Breast epithelium (tissue), 4 donors: ENCODE measurements around the gene POLDIP2. TPM values are rescaled to one million over a fixed set of nuclear protein-coding genes. Genes with fewer than 3 reads are reported as not detected.

ENCODE experiments used
- DNase-seq, 2 donors: peaks; one replicate each; pipeline ENCODE4 v3.0.0-alpha.2; 2019; ENCODE audit warnings: low spot score in 2 of 2
- H3K27ac ChIP-seq, 2 donors: fragments of 200-600 bp; sonication (generic) in 1 of 2; one replicate each; pipeline ENCODE4 v1.5.1; 2016 to 2019; ENCODE audit warnings: mild to moderate bottlenecking in 1 of 2
- H3K27me3 ChIP-seq, 2 donors: fragments of 200-600 bp; sonication (generic) in 1 of 2; one replicate each; pipeline versions ENCODE4 v1.5.1 to v1.6.0; 2017 to 2019; ENCODE audit warnings: control low read depth in 1 of 2, mild to moderate bottlenecking in 1 of 2
- H3K36me3 ChIP-seq: fragments of 200-600 bp; one replicate; pipeline ENCODE4 v1.5.1; 2019
- H3K4me1 ChIP-seq, 2 donors: fragments of 200-600 bp; sonication (generic); one replicate each; pipeline ENCODE4 v1.5.1; 2016 to 2019; ENCODE audit warnings: control low read depth in 1 of 2
- H3K4me3 ChIP-seq, 3 donors: fragments of 200-600 bp; sonication (generic); 1 replicate in 2 of 3; 2 replicates in 1 of 3; pipeline ENCODE4 v1.5.1; 2016 to 2019; ENCODE audit warnings: mild to moderate bottlenecking in 3 of 3, moderate library complexity in 2 of 3
- H3K9me3 ChIP-seq, 2 donors: fragments of 200-600 bp; sonication (generic) in 1 of 2; one replicate each; pipeline ENCODE4 v1.5.1; 2016 to 2019; ENCODE audit warnings: control low read depth in 1 of 2
- CTCF ChIP-seq, 3 donors: fragments of 450-650 bp; IDR thresholded peaks; one replicate each; pipeline ENCODE4 v1.5.1; 2016 to 2017; ENCODE audit warnings: antibody characterized with exemption in 3 of 3, mild to moderate bottlenecking in 3 of 3, moderate library complexity in 3 of 3
- POLR2A ChIP-seq: fragments of 450-650 bp; IDR thresholded peaks from one replicate; pipeline ENCODE4 v1.6.1; 2016; ENCODE audit warnings: antibody characterized with exemption, mild to moderate bottlenecking, moderate library complexity
- POLR2AphosphoS5 ChIP-seq, 3 donors: sonication (generic); formaldehyde crosslinking; IDR thresholded peaks; one replicate each; pipeline ENCODE4 v1.6.1; 2017; ENCODE audit warnings: antibody characterized with exemption in 3 of 3
- intact Hi-C: fragments of 100-400 bp; cut with DNase I; formaldehyde crosslinking; loops from one replicate; pipeline ENCODE4 v1.15.1; 2023; ENCODE audit warnings: low total_unique reads
- total RNA-seq, 3 donors: library from RNA; depleted of rRNA; stranded (reverse); fragments of >200 nt; gene quantifications; one replicate each; pipeline ENCODE4 v1.1.0, GENCODE V29; 2016

The POLDIP2 gene
- total RNA-seq, 3 donors from 2014 or later = 64.5 to 85.0 (median 69.8) TPM

DNA sequence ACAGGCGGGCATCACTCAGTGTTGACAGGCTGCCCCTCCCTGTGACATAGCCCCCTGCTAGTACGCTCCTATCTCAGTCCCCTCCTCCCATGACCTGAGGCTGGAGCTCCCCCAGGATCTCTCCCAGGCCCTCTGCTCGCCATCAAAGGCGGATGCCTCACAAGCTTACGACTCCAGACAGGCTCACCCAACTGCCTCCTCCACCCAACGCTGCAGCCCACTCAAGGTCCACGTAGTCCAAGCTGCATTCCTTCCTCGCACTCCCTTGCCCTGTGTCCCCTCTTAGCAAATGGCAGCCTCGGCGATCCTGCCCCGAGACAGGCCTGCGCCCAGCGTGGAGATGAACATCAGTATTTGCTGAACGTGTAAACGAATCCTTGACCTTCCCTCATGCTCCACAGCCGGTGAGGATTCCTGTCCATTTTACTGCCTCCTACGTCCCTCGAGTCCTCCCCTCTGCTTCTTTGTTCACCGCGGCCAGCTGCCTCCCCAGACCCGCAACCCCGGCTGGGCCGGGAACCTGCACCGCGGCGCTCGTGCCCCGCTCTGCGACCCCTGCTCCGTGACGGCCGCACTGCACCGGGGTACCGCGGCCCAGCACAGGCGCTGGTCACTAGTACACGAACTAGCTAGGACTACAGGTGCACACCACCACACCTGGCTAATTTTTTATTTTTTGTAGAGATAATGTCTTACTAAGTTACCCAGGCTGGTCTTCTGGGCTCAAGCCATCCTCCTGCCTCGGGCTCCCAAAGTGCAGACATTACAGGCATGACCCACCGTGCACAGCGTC, 39.2 kb downstream of the POLDIP2 start:
- intact Hi-C loops = no loop called here
- H3K27ac ChIP-seq = peak overlapping the region; percentile 65 to 71
- H3K27me3 ChIP-seq = no peaks in the 10 kb centered on the region
- no peaks in the 10 kb centered on the region for H3K36me3 ChIP-seq
- TF ChIP-seq POLR2AphosphoS5 (IDR thresholded peaks at IDR 0.05) (no peak), POLR2A (no peak), CTCF (IDR thresholded peaks at IDR 0.05) (no peak)
- H3K4me3 ChIP-seq = peak overlapping the region; percentile 54 to 86 (median 69)
- no peaks in the 10 kb centered on the region for H3K9me3 ChIP-seq
- H3K4me1 ChIP-seq = no peaks in the 10 kb centered on the region
- no peak for DNase-seq

GRCh38 chr17:28317099-28317965, 40.0 kb downstream of the POLDIP2 start:
- Histone ChIP-seq H3K27ac (no peak overlapping the region), H3K36me3 (no peaks in the 10 kb centered on the region), H3K9me3 (no peaks in the 10 kb centered on the region), H3K4me1 (no peaks in the 10 kb centered on the region), H3K4me3 (no peak overlapping the region), H3K27me3 (no peaks in the 10 kb centered on the region)
- TF ChIP-seq POLR2AphosphoS5 (IDR thresholded peaks at IDR 0.05) (no peak), POLR2A (no peak), CTCF (IDR thresholded peaks at IDR 0.05) (no peak)
- DNase-seq = no peak
- intact Hi-C loops = no loop called here

GRCh38 chr17:28315846-28316705, 41.3 kb downstream of the POLDIP2 start:
- Histone ChIP-seq H3K36me3 (no peaks in the 10 kb centered on the region), H3K27me3 (no peaks in the 10 kb centered on the region), H3K9me3 (no peaks in the 10 kb centered on the region), H3K4me1 (no peaks in the 10 kb centered on the region), H3K27ac (no peak overlapping the region), H3K4me3 (no peak overlapping the region)
- TF ChIP-seq POLR2AphosphoS5 (IDR thresholded peaks at IDR 0.05) = no peak
- no peak for TF ChIP-seq POLR2A
- no peak for TF ChIP-seq CTCF (IDR thresholded peaks at IDR 0.05)
- no peak for DNase-seq
- intact Hi-C loops = no loop called here

DNA sequence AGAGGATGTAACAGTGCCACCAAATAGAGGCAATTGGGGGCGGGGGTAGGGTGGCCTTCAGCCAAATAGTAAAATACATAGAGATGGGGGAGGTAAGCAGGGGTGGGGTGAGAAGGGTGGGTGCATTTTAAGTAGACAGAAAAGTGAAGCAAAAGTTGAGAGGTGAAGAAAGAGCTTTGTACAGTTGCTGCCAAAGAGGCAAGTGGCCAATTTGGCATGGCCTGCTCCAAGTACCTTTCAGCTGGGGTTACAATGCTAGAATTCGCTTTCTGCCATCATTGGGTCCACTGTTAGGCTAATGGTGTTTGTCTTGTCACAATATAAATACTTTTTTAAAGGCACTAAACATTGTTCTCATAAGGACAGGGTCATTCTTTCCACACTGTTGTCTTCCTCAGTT, 43.5 kb downstream of the POLDIP2 start:
- Histone ChIP-seq H3K36me3 (no peaks in the 10 kb centered on the region), H3K27ac (no peak overlapping the region), H3K27me3 (no peaks in the 10 kb centered on the region), H3K9me3 (no peaks in the 10 kb centered on the region), H3K4me3 (no peak overlapping the region), H3K4me1 (no peaks in the 10 kb centered on the region)
- no peak for DNase-seq
- intact Hi-C loops = no loop called here
- TF ChIP-seq POLR2A = no peak
- no peak for TF ChIP-seq CTCF (IDR thresholded peaks at IDR 0.05)
- no peak for TF ChIP-seq POLR2AphosphoS5 (IDR thresholded peaks at IDR 0.05)
